Activated CD4-positive, CD25-positive, alpha-beta regulatory T cell treated with anti-CD3 and anti-CD28 coated beads, Interleukin-2, amount 50 U/mL, for 72 hours (primary cell): ENCODE data around the gene C11orf24.
A peak's percentile ranks its signal among the peaks of the same experiment; 100 is the strongest.
"Not testable (repeated sequence)": the region's sequence is repeated elsewhere in the genome, so short reads cannot be mapped to it uniquely, and the experiment has no call there.

ENCODE experiments used
- DNase-seq: peaks from one replicate; pipeline ENCODE4 v3.0.0; 2021

The C11orf24 gene

DNA sequence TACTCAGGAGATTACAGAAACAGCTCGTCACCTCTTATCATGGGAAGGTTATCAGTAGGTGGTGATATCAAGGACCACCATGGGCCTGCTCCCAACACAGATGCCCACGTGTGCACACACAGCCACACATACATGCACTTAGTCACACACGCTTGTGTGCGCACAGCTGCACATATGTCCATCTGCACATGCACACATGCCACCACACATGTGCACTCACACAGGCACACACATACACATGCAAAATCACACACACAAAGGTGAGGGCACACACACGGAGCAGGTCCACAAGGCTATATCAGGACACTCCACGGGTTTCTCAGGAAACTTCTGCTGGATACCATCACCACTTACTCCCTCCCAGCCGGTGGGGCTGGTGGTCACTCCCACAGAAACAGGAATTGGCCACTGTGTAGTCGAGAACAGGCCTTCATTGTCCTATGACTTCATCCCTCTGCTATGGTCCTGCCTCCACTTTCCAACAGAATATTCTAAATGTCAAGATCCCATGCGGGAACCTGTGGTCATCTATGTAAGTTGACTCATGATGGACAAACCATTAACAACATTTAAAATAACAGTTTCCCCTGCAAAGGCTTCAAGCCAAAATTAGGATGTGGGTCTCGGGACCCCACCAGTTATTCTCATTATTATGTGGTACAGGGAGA is 2.2 kb downstream of the C11orf24 start:
- DNase-seq = no peak

DNA sequence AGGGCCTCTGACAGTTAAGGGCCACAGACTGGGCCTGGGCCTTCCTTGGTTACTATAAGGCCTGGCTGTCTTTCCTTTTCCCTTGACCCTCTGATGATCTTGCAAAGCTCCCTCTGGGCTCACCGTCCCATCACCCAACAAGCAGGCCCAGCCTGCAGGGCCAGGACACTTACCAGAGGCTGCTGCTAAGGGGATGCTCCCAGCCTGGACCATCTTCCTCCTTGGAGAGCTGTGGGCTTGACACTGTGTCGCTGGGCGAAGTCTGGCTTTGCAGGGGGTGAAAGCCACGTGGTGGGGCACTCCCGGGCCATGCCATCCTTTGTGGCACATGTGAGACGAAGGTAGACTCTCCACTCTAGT is 3.9 kb downstream of the C11orf24 start:
- DNase-seq = no peak

DNA sequence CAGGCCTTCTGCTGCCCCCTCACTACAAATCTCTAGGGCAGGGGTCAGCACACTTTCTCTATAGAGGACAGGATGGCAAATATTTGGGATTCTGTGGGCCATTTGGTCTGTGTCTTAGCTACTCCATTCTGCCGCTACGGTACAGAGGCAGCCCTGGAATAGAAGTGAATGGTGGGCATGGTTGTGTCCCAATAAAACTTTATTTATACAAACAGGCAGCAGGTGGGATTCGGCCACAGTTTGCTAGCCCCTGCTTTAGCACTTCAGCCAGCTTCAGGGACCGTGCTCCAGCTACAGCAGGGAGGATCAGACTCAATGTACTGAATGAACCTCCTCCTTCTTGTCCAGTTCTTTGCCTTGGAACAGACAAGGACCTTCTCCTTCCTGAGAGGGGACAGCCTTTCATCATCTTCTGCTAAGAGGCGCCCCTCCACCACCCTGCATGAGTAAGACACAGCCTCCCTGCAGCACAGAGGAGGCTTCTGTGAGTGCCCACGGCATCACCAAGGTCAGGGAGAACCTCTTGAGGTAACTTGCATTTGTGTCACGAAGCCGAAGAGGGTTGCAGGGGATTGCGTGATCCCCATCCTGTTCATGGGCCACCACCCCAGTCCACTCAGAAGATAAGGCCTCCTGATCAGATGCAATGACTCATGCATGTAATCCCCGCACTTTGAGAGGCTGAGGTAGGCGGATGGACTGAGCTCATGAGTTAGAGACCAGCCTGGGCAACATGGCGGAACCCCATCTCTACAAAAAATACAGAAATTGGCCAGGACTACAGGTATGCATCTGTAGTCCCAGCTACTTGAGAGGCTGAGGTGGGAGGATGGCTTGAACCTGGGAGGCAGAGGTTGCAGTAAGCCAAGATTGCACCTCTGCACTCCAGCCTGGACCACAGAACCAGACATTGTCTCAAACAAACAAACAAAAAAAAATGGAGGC is 4.6 kb downstream of the C11orf24 start:
- DNase-seq = no peak

DNA sequence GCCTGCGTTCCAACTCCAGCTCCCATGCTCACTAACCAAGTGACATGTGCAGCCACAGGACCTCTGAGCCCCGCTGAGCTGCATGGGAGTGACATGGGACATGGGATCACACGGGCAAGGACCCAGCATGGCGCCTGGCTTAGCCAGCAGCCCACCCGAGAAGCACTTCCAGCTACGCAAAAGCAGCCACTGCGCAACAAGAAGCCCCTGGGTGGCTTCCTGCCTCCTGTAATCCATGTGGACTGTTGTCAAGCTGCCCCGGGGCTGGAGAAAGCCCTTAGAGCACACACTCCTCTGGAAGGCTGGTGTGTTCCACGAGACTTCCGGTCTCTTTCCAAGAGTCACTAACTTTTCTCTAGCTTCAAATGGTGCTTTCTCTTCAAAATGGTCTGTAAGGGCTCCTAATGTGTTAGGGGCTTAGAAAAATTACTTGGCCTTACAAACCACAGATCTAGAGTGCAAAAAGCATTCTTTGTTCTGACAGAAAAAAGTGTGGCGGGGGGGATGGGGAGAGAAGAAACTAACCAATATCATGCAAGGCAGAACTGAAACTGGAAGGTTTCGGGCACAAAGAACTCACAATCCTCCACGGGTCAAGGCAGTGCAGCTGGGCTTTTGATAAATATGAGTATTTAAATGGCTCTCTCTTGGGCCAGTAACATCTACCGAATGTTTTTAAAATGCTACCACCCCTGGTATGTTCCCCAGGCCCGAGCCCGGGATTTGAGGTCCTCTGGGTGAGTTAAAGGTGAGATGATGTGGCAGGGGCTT is 5.5 kb downstream of the C11orf24 start:
- no peak for DNase-seq

DNA sequence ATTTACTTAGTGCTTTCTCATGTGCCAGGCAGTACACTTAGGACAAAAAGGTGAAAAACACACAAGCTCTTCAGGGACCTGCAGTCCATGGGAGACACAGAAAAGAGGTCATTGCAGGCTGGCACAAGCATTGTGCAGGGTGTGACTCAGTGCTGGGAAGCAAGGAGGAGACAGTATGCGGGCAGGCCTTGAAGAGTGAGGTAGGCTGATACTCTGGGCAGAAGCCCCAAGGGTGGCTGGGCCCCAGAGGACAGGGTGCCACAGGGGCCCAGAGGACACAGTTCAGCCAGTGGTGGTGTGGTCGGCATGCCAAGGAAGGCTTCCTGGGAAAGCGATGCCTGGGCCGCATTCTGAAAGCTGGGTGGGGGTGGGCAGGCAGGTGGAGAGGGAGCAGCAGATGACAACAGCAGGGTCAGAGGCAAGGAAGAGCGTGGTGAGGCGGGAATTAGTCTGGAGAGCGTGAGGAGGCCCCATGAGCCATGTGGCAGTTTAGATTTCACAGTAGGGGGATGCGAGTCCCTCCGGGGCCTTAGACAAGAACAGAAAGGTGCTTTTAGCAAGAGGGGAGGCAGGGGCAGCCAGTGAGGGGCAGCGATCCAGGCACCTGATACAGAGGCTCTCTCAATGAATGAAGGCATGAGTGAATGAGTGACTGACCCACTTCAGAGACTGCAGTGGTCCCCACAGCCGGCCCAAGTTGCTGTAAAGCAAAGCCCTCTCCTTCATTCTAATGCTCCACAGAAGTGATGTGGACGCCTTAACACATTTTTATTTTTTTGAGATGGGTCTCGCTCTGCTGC is 6.8 kb downstream of the C11orf24 start:
- no peak for DNase-seq

DNA sequence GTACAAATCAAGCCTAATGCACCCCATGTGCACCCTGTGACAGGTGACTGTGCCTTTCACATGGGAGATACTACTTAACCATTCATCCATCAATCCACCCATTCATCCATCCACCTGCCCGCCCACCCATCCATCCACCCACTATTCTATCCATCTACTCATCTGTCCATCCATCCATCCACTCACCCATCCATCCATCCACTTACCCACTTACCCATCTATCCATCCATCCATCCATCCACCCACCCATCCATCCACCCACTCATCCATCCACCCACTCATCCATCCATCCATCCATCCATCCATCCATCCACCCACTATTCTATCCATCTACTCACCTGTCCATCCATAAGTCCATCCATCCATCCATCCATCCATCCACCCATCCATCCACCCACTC is 7.5 kb downstream of the C11orf24 start:
- no peak for DNase-seq

DNA sequence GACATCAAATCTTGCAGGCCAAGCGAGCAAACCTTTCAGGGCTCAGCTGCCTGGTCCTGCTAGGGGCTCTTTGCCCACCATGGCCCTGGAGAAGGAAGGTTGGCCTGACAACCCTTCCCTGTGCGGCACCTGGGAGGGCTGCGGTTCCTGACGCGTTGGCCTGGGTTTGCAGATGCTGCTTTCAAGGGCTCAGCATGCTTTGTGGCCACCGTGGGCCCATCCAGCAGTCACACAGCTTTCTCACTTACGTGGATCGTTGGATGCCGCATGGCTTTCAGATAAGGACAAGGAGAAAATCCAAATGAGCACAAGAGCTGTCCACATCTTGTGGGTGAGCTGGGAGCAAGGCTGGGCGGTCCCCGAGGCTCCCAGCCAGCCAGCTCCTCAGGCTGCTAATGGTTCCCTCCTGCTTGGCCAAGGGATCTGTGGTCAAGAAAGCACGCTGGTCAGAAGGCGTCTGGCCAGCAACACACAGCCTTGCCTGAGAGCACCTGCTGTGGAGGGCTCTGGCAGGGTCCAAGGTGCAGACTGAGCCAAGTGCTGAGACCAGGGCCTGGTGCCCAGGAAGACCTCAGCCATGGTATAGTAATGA is 8.2 kb downstream of the C11orf24 start:
- no peak for DNase-seq

DNA sequence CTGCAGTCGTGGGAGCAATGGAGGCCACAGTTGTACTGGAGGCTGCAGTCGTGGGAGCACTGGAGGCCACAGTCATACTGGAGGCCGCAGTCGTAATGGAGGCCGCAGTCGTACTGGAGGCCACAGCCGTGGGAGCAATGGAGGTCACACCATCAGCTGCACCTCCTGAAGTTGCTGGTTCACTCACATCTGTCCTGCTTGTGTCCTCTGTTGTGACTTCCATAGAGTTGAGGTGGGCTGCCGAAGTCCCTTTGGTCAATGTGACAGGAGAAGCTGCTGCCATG is 9.3 kb downstream of the C11orf24 start:
- no peak for DNase-seq

DNA sequence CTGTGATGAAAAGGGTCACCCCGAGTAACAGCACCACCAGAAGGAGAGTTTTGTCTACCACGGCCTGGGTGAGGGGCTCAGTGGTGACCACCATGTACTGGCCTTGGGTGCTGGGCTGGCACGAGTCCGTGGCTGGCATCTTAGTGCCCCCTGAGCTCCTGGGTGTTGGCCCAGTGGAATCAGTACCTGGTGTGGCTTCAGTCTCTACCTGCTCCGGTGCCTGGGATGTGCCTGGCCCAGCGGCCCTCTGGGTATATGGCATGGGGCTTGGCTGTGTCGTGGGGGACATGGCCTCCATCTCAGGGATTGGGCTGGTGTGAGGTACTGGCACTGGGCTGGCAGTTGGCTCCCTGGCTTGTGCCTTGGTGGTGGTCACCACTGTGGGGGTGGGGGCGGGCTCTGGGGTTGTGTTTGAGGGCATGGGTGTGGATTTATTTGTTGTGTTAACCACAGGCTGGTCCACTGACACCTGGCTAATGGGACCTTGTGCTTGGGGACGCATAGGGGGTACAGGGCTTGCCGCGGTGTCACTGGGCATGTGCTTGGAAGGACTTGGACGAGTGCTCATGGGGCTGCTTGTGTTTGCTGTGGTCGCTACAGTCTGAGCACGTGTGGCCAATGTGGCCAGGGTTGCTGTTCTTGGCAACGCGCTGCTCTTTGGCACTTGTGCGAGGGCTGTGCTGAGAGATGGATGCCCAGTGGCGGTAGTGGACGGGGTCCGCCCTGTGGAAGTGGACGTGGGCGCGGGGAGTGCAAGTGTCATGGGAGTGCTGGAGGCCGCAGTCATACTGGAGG is 9.8 kb downstream of the C11orf24 start:
- no peak for DNase-seq

DNA sequence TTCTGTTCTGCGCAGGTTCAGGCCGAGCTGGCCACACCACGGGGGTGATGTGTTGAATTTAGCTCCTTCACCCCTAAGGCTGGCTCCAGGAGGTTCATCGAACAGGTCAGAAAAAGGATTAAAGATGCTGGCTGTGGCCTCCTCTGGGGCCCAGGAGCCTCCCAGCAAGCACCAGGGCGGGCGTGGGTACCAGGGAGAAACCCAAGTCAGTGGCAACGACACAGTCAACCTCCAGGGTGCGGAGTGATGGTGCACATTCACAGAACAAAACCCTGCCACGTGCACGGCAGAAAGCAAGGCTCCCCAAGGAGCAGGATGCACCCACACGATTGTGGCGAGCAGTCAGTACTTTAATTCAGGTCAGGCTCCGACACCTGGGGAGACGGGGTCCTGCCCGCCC is 10.8 kb downstream of the C11orf24 start:
- DNase-seq = no peak

DNA sequence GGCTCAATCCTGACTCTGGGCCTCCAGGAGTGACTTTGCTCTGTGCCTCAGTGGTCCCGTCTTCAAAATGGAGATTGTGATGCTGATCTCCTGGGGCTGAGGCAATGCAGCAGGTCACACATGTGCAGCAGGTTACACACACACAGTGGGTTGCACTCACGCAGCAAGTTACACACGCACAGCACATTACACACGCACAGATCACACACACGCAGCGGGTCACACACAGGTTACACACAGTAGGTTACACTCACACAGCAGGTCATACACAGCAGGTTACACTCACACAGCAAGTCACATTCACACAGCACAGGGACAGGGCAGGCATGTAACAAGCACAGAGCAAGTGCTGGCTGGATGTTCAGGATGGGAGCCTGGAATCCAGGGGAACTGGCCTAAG is 11.3 kb downstream of the C11orf24 start:
- no peak for DNase-seq

DNA sequence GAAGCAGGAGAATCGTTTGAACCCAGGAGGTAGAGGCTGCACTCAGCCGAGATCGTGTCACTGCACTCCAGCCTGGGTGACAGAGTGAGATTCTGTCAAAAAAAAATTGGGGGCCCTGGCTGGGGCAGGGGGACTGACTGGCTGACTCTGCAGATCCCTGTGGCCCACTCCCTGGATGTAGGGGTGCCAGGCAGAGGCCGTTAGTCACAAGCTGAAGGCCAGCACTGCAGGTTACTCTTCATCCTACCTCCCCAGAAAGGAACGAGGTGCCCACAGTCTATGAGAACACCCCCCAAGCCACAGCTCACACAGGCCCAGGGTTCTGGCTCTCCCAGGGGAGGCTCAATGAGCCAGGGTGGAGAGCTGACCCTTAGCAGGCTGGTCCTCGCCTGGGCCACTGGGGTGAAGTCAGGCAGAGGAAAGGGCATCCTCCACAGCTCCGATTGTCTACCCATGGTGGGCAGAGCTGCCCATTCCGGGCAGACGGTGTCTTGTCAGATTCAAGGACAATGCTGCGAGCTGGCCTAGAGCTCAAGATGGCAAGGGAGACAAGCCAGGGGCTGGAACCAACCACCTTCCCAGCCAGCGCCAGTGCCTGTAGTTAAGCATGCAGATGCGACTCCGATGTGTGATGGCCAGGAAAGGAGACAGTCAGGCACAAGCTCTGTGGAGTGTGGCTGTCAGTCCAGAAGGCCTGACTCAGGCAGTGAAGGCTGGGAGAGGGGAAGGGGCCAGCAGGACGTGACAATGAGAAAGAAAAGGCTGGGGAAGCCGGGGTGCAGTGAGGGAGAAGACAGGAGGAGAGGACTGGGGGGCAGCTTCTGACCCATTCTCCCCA is 12.4 kb downstream of the C11orf24 start:
- DNase-seq = no peak

DNA sequence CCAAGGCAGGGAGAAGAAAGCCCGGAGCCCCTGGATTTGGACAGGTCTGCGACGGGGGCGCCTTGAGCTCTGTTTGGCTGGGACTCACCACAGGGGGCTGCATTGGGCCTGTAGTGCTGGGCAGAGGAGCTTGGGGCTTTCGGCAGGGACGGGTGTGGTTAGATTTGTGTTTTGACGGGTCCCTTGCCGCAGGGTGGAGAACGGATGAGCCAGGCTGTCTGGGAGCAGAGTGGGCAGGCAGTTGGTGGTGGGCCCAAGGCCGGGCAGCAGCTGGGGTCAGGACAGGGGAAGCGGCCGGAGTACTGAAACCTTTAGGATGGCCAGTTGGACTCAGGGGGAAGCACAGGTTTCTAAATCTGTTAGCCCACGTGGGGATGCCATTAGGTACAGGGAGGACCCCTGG is 13.4 kb downstream of the C11orf24 start:
- no peak for DNase-seq

DNA sequence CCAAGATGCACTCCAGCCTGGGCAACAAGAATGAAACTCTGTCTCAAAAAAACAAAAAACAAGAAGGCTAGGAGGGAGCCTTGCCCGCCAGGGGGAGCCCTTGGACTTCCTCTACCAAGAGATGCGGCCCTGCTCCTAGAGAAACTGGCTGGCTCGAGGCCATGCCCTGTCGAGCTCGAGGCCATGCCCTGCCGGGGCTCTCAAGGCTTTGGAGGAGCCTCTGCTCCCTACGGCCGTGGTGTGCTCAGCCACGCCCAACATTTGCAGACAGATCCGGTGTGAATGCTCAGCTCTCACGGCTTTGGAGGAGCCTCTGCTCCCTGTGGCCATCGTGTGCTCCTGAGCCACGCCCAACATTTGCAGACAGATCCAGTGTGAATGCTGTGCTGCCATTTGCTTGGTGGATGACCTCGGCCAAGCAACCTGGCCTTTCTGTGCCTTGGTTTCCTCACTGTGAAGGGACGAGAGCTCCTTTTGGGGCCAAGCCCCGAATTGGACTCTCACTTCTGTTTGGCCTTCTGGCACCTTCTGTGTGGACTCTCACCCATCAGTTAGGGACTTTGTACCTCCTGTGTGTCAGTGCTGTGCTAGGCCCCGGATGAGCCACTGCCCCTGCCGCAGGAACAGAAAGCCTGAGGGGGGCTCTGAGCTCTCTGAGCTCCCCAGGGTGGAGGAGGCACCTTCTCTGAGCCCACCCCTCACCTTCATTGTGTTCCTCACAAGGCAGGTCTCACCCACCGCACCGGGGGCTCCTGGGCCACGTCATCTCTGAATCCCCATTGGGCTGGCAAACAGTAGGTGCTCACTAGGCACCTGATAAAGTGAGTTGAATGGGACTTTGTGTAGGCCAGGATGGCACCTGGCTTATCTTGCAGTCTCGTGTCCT is 14.1 kb downstream of the C11orf24 start:
- DNase-seq = peak; percentile 95

DNA sequence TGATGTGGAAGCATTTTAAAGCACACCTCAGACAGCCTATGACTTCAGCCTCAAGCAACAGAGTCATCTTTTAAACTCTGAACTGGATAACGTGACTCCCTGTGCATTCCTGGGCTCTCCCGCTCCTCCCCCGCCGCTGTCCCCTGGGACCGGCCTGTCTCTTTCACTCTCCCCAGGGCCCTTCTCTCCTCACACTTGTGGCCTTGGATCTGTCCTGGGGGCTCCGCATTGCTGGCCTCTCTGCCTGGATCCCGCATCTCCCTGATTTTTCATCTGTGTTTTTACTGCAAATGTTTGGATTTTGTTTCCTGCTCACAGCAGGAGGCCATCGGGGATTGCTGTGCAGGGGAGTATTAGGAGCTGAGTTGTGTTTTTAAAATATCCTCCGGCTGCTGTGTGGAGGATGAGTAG is 15.4 kb downstream of the C11orf24 start:
- DNase-seq = no peak

DNA sequence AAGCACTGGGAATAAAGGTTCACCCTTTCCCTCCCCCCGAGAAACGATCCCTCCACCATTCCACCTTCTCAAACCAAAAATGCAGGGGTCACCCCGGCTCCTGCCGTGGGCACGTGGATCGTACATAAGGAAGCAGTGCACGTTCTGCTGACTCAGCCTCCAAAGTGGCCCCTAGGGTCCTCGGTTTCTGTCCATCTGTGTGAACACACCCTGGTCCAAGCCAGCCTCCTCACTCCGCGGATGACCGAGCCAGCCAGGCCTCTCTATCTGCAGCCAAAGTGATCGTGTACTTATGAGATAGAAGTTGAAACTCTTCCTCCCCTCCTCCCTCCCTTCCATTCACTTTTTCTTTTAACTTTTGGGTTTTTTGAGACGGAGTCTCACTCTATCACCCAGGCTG is 16.2 kb downstream of the C11orf24 start:
- no peak for DNase-seq

DNA sequence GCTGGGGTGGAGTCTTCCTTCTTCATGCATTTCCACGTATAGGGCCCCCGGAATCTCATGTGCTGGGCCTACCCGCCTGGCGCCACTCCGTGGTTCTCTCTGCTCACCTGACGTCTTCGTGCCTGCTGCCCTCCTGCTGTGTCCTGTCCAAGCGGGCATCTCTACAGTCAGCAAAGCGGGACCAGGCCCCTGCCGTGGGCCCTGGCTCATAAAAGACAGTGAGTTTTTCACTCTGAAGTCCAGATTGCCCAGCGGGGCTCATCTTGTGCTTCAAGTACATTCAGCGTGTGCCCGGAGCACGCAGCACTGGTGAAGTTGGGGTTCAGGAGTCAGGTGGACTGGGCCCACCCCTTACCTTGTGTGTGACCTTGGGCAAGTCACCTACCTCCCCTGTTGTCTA is 17.4 kb downstream of the C11orf24 start:
- no peak for DNase-seq

DNA sequence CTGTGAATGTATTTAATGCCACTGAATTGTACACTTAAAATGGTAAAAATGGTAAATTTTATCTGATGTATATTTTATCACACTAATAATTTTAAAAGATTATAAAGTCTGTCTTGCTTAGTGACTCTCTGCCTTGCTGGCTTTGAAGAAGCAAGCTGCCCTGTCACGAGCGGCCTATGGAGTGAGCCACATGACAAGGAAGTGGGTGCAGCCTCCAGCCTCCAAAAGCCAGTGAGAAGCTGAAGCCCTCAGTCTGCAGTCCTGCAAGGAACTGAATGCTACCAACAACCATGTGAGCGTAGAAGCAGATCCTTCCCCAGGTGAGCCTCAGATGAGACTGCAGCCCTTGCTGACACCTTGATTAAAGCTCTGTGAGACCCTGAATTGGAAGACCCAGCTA is 20.0 kb downstream of the C11orf24 start:
- no peak for DNase-seq

DNA sequence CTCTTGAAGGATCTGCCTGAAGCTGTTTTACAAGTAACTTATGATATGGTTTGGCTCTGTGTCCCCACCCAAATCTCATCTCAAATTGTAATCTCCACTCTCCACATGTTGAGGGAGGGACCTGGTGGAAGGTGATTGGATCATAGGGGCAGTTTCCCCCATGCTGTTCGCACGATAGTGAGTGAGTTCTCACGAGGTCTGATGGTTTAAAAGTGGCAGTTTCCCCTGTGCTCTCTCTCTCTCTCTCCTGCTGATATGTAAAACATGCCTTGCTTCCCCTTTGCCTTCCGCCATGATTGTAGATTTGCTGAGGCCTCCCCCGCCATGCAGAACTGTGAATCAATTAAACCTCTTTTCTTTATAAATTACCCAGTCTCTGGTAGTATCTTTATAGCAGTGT is 26.9 kb downstream of the C11orf24 start:
- DNase-seq = not testable (repeated sequence)

DNA sequence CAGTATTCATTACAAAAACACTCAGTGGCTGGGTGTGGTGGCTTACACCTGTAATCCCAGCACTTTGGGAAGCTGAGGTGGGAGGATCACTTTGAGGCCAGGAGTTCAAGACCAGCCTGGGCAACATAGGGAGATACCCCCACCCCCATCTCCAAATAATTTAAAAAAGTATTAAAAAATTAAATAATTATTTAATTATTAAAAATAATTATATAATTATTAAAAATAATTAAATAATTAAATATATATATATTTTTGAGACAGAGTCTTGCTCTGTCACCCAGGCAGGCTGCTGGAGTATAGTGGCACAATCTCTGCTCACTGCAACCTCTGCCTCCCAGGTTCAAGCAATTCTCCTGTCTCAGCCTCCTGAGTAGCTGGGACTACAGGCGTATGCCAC is 27.9 kb downstream of the C11orf24 start:
- not testable (repeated sequence) for DNase-seq
